Muscle of leg (tissue), 11 donors: ENCODE results near the gene CCSAP. TPM values are rescaled to one million over a fixed set of nuclear protein-coding genes. Genes with fewer than 3 reads are reported as not detected.

Experiments
- DNase-seq: peaks from one replicate; pipeline ENCODE4 v3.0.0; 2013
- H3K27ac ChIP-seq: one replicate; pipeline ENCODE4 v1.5.1; 2013; ENCODE audit warnings: mild to moderate bottlenecking, low read length, control low read depth
- H3K27me3 ChIP-seq: one replicate; pipeline ENCODE4 v1.6.1; 2013; ENCODE audit warnings: low read length; ENCODE audit not compliant: control insufficient read depth, insufficient read depth
- H3K36me3 ChIP-seq: one replicate; pipeline ENCODE4 v1.6.1; 2013; ENCODE audit warnings: low read length; ENCODE audit not compliant: control insufficient read depth, insufficient read depth
- H3K4me1 ChIP-seq: one replicate; pipeline ENCODE4 v1.6.1; 2013; ENCODE audit warnings: low read length; ENCODE audit not compliant: control insufficient read depth, insufficient read depth
- H3K4me3 ChIP-seq: one replicate; pipeline ENCODE4 v1.5.1; 2013; ENCODE audit warnings: low read length, control low read depth
- H3K9me3 ChIP-seq: replicated peaks from 2 replicates; pipeline ENCODE4 v1.6.1; 2013; ENCODE audit warnings: low read depth, low read length; ENCODE audit not compliant: control insufficient read depth
- WGBS: methylation state at CpG from one replicate; pipeline ENCODE4 v1.1.5; 2013; ENCODE audit warnings: missing lambda C conversion rate; ENCODE audit not compliant: insufficient coverage; 5-methylcytosine and 5-hydroxymethylcytosine counted together
- polyA plus RNA-seq, 8 donors: library from polyadenylated mRNA; unstranded; fragments of 120-200 nt; gene quantifications; one replicate each; pipeline versions ENCODE4 v1.2.1 to v1.2.3, GENCODE V29; 2013; ENCODE audit warnings: inconsistent platforms in 1 of 8, low replicate concordance in 1 of 8; ENCODE audit not compliant: insufficient read length in 8 of 8, insufficient read depth in 1 of 8
- total RNA-seq: library from RNA; stranded (reverse); fragments of 120-200 nt; gene quantifications from one replicate; pipeline ENCODE4 v1.2.4, GENCODE V29; 2013

The CCSAP gene
- total and polyA plus RNA-seq, 9 donors = 4.5 to 6.8 (median 5.6) TPM

GRCh38 chr1:229271448-229272159, 71.2 kb downstream of the CCSAP start:
- WGBS = 0% methylated on average over 25 of the region's 32 CpGs
- peak; percentile 63 for DNase-seq

More at GRCh38 chr1:229271448-229272159, 71.2 kb downstream of the CCSAP start:
- Histone ChIP-seq H3K27ac (peak overlapping the region; percentile 65), H3K4me3 (peak overlapping the region; percentile 63), H3K9me3 (peaks cover 10% of the 10 kb centered on the region), H3K27me3 (no peaks in the 10 kb centered on the region), H3K36me3 (no peaks in the 10 kb centered on the region), H3K4me1 (peaks cover 18% of the 10 kb centered on the region)

Other genes with a start within 250 kb of the CCSAP start
- 39.0 TPM for gene RAB4A, start 71.9 kb downstream of the CCSAP start, total RNA-seq
- gene RAB4A, start 71.9 kb downstream of the CCSAP start, polyA plus RNA-seq = 10 to 100 TPM; 48.4 to 57.8 (median 51.4) TPM
- 2,334 TPM for gene ACTA1, start 91.0 kb upstream of the CCSAP start, total RNA-seq
- over 10,000 TPM in 3 of 8 donors, 1,000 to 10,000 TPM in 5; 3,829 to 11,725 (median 9,016) TPM for gene ACTA1, start 91.0 kb upstream of the CCSAP start, polyA plus RNA-seq
- gene NUP133, start 165.3 kb upstream of the CCSAP start, total RNA-seq = 33.3 TPM
- 10 to 100 TPM; 22.9 to 31.2 (median 27.1) TPM for gene NUP133, start 165.3 kb upstream of the CCSAP start, polyA plus RNA-seq
- 13.8 TPM for gene ABCB10, start 215.7 kb upstream of the CCSAP start, total RNA-seq
- gene ABCB10, start 215.7 kb upstream of the CCSAP start, polyA plus RNA-seq = 10 to 100 TPM; 13.5 to 17.3 (median 14.8) TPM